NK-92 (cell line): ENCODE measurements around the gene IFITM10.

Experiments used
- DNase-seq: peaks from one replicate; lab custom pipeline; 2025; ENCODE audit not compliant: unreplicated experiment; lab: John Stamatoyannopoulos, UW

Gene IFITM10

GRCh38 chr11:1719781-1720180 is 30.6 kb downstream of the IFITM10 start:
- DNase-seq = no peak

- DNase-seq = no peak
Observed at GRCh38 chr11:1718326-1718725, 32.1 kb downstream of the IFITM10 start.

GRCh38 chr11:1717745-1718144 is 32.6 kb downstream of the IFITM10 start:
- no peak for DNase-seq

GRCh38 chr11:1714908-1715885 is 35.2 kb downstream of the IFITM10 start:
- DNase-seq = no peak

- no peak for DNase-seq
Observed at GRCh38 chr11:1708716-1709115, 41.7 kb downstream of the IFITM10 start.

GRCh38 chr11:1707751-1708150 is 42.6 kb downstream of the IFITM10 start:
- no peak for DNase-seq

- DNase-seq = no peak
Observed at GRCh38 chr11:1706634-1707400, 43.6 kb downstream of the IFITM10 start.

GRCh38 chr11:1705126-1706052 is 45.0 kb downstream of the IFITM10 start:
- no peak for DNase-seq

GRCh38 chr11:1703146-1703545 is 47.2 kb downstream of the IFITM10 start:
- no peak for DNase-seq

- DNase-seq = no peak
Observed at GRCh38 chr11:1702506-1702905, 47.9 kb downstream of the IFITM10 start.

- no peak for DNase-seq
Observed at GRCh38 chr11:1701091-1701807, 49.1 kb downstream of the IFITM10 start.

- DNase-seq = no peak
Observed at GRCh38 chr11:1699771-1700170, 50.6 kb downstream of the IFITM10 start.

- DNase-seq = no peak
Observed at GRCh38 chr11:1696608-1697570, 53.5 kb downstream of the IFITM10 start, which contains the start of gene KRTAP5-6. Gene KRTAP5-6 (plus strand): TSS chr11:1697195. CDS start chr11:1697246, 51 bp downstream.

GRCh38 chr11:1695548-1696108 is 54.8 kb downstream of the IFITM10 start:
- DNase-seq = no peak

GRCh38 chr11:1694846-1695547 is 55.4 kb downstream of the IFITM10 start:
- DNase-seq = no peak

- no peak for DNase-seq
Observed at GRCh38 chr11:1694064-1694845, 56.1 kb downstream of the IFITM10 start.

- DNase-seq = no peak
Observed at GRCh38 chr11:1693327-1694063, 56.9 kb downstream of the IFITM10 start.
